Measurements from ENCODE around the gene ZNF827. TPM values are rescaled to one million over a fixed set of nuclear protein-coding genes. Genes with fewer than 3 reads are reported as not detected.
A peak's percentile ranks its signal among the peaks of the same experiment; 100 is the strongest.

The ZNF827 gene
- total RNA-seq, 4 donors from 2014 or later: 5.2 to 11.0 (median 6.4) TPM

DNA sequence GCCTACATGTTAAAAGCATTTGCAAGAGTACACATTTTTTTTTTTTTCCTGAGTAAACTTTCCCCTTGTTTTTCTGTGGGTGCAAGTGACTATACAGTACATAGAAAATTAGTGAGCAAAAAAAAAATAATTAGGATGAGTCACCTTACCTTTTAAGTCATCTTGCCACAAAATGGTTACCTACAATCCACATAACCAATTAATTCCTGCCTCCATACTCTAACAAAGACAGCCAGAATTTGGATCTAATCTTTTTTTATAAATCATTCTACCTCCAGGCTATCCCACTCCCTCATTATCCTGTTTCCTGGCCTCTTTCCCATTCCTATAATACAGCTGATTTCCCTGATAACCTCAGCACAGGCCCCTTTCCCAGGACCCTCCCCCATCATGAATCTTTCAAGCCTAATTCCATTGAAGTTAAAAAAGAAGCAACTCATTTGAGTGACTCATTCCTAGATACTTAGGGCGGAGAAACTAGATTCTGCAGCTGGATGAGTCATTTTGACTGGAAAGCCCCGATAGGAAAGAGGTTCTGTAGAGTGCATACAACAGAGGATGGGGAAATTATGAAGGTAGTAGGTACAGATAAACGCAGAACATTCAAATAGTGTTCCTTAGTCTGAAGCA, 130.5 kb downstream of the ZNF827 start:
- intact Hi-C loops (cut with DNase I): no loop called here
- TF ChIP-seq POLR2A (IDR thresholded peaks at IDR 0.05): no peak
- TF ChIP-seq, protein P1, sequence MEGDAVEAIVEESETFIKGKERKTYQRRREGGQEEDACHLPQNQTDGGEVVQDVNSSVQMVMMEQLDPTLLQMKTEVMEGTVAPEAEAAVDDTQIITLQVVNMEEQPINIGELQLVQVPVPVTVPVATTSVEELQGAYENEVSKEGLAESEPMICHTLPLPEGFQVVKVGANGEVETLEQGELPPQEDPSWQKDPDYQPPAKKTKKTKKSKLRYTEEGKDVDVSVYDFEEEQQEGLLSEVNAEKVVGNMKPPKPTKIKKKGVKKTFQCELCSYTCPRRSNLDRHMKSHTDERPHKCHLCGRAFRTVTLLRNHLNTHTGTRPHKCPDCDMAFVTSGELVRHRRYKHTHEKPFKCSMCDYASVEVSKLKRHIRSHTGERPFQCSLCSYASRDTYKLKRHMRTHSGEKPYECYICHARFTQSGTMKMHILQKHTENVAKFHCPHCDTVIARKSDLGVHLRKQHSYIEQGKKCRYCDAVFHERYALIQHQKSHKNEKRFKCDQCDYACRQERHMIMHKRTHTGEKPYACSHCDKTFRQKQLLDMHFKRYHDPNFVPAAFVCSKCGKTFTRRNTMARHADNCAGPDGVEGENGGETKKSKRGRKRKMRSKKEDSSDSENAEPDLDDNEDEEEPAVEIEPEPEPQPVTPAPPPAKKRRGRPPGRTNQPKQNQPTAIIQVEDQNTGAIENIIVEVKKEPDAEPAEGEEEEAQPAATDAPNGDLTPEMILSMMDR (IDR thresholded peaks at IDR 0.05): no peak

DNA sequence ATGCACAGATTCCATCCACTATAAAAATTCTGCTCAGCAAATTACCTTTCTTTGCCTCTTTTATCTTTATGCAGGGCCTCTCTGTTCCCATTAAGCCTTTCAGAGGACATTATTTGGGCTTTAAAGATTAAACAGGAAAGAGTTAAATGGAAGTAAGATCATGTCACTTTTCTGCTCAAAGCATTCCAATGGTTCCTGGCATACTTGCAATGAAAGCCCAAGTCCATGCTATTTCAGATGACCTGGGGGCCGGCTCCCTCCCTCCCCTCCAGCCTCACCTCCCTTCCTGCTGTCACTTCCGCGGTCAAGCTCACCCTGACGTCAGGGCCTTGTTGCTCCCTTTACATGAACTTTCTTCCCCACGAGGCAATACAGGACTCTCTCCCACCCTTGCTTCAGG, 133.1 kb downstream of the ZNF827 start:
- intact Hi-C loops (cut with DNase I): no loop called here
- H3K9me3 ChIP-seq: peaks cover 0 to 4% (median 0%) of the 10 kb centered on the region in 3 donors
- H3K36me3 ChIP-seq: no peaks in the 10 kb centered on the region
- H3K4me1 ChIP-seq: peaks cover 0 to 29% (median 21%) of the 10 kb centered on the region in 3 donors
- DNase-seq: no peak
- TF ChIP-seq, protein P1 (IDR thresholded peaks at IDR 0.05): no peak
- no peak for TF ChIP-seq POLR2A (IDR thresholded peaks at IDR 0.05)
- no peaks in the 10 kb centered on the region for H3K27me3 ChIP-seq
- WGBS, 2 donors: 75 to 82% methylated on average over 5 of the region's 5 CpGs
- H3K27ac ChIP-seq: no peak overlapping the region
- H3K4me3 ChIP-seq: no peak overlapping the region

More for the DNA sequence above, 130.5 kb downstream of the ZNF827 start:
- H3K9me3 ChIP-seq: peaks cover 0 to 4% (median 0%) of the 10 kb centered on the region in 3 donors
- no peaks in the 10 kb centered on the region for H3K36me3 ChIP-seq
- WGBS, 2 donors: 3 to 4% methylated on average over 3 of the region's 3 CpGs
- no peak overlapping the region for H3K4me3 ChIP-seq
- peaks cover 0 to 29% (median 21%) of the 10 kb centered on the region in 3 donors for H3K4me1 ChIP-seq
- no peaks in the 10 kb centered on the region for H3K27me3 ChIP-seq
- peak overlapping the region; percentile 60 to 72 (median 69) for H3K27ac ChIP-seq
- no peak for DNase-seq

- no peaks in the 10 kb centered on the region for H3K36me3 ChIP-seq
- H3K27ac ChIP-seq: peak overlapping the region in 2 of 4 donors; percentile 13 to 28
- WGBS, 2 donors: 19 to 35% methylated on average over 2 of the region's 2 CpGs
- no peak overlapping the region for H3K4me3 ChIP-seq
- intact Hi-C loops (cut with DNase I): no loop called here
- DNase-seq: no peak
- peaks cover 0 to 34% (median 21%) of the 10 kb centered on the region in 3 donors for H3K4me1 ChIP-seq
- TF ChIP-seq POLR2A (IDR thresholded peaks at IDR 0.05): no peak
- TF ChIP-seq, protein P1 (IDR thresholded peaks at IDR 0.05): no peak
- no peaks in the 10 kb centered on the region for H3K27me3 ChIP-seq
- H3K9me3 ChIP-seq: no peaks in the 10 kb centered on the region
Measured at GRCh38 chr4:145804116-145804515, 134.5 kb downstream of the ZNF827 start.

GRCh38 chr4:145799223-145799622, 139.4 kb downstream of the ZNF827 start:
- no peaks in the 10 kb centered on the region for H3K27me3 ChIP-seq
- no peak overlapping the region for H3K4me3 ChIP-seq
- 45 to 53% methylated on average over 2 of the region's 2 CpGs for WGBS, 2 donors
- H3K36me3 ChIP-seq: no peaks in the 10 kb centered on the region
- TF ChIP-seq POLR2A (IDR thresholded peaks at IDR 0.05): no peak
- TF ChIP-seq, protein P1 (IDR thresholded peaks at IDR 0.05): no peak
- peaks cover 0 to 13% (median 6%) of the 10 kb centered on the region in 3 donors for H3K4me1 ChIP-seq
- intact Hi-C loops (cut with DNase I): no loop called here
- no peak overlapping the region for H3K27ac ChIP-seq
- no peak for DNase-seq
- no peaks in the 10 kb centered on the region for H3K9me3 ChIP-seq

GRCh38 chr4:145797278-145797677, 141.3 kb downstream of the ZNF827 start:
- H3K27ac ChIP-seq: no peak overlapping the region
- H3K36me3 ChIP-seq: no peaks in the 10 kb centered on the region
- no peak for DNase-seq
- intact Hi-C loops (cut with DNase I): no loop called here
- H3K9me3 ChIP-seq: no peaks in the 10 kb centered on the region
- H3K4me3 ChIP-seq: no peak overlapping the region
- TF ChIP-seq, protein P1 (IDR thresholded peaks at IDR 0.05): no peak
- TF ChIP-seq POLR2A (IDR thresholded peaks at IDR 0.05): no peak
- H3K27me3 ChIP-seq: no peaks in the 10 kb centered on the region
- peaks cover 0 to 6% (median 0%) of the 10 kb centered on the region in 3 donors for H3K4me1 ChIP-seq
